Spleen (tissue), 11 donors: ENCODE results near the gene PDE10A. TPM values are rescaled to one million over a fixed set of nuclear protein-coding genes. Genes with fewer than 3 reads are reported as not detected.

Experiments used
- DNase-seq: peaks from one replicate; pipeline ENCODE4 v3.0.0-alpha.2; 2020
- H3K27ac ChIP-seq, 8 donors: fragments of 200-600 bp; sonication (generic) in 7 of 8; 1 replicate in 4 of 8; 2 replicates in 4 of 8; pipeline versions ENCODE4 v1.5.0 to v1.8.0; 2016 to 2021; ENCODE audit warnings: inconsistent platforms in 4 of 8, mild to moderate bottlenecking in 4 of 8, moderate library complexity in 1 of 8
- H3K27me3 ChIP-seq, 7 donors: fragments of 200-600 bp; sonication (generic) in 6 of 7; replicated peaks in 1 of 7; 1 replicate in 4 of 7; 2 replicates in 3 of 7; pipeline versions ENCODE4 v1.5.0 to v1.8.0; 2016 to 2021; ENCODE audit warnings: inconsistent platforms in 3 of 7, mild to moderate bottlenecking in 1 of 7
- H3K36me3 ChIP-seq, 6 donors: fragments of 200-600 bp; sonication (generic) in 5 of 6; 1 replicate in 4 of 6; 2 replicates in 2 of 6; pipeline versions ENCODE4 v1.5.0 to v1.8.0; 2016 to 2021; ENCODE audit warnings: inconsistent platforms in 2 of 6
- H3K4me1 ChIP-seq, 6 donors: fragments of 200-600 bp; sonication (generic) in 5 of 6; 1 replicate in 3 of 6; 2 replicates in 3 of 6; pipeline versions ENCODE4 v1.5.0 to v1.8.0; 2016 to 2021; ENCODE audit warnings: inconsistent platforms in 3 of 6
- H3K4me3 ChIP-seq, 8 donors: fragments of 200-600 bp; sonication (generic) in 7 of 8; 1 replicate in 4 of 8; 2 replicates in 4 of 8; pipeline versions ENCODE4 v1.5.0 to v1.8.0; 2016 to 2021; ENCODE audit warnings: inconsistent platforms in 4 of 8, mild to moderate bottlenecking in 4 of 8, moderate library complexity in 2 of 8
- H3K9me3 ChIP-seq, 8 donors: fragments of 200-600 bp; sonication (generic) in 7 of 8; 1 replicate in 4 of 8; 2 replicates in 4 of 8; pipeline versions ENCODE4 v1.5.0 to v1.8.0; 2016 to 2021; ENCODE audit warnings: inconsistent platforms in 4 of 8
- POLR2A ChIP-seq, 3 donors: fragments of 450-650 bp; IDR thresholded peaks; one replicate each; pipeline ENCODE4 v1.5.1; 2017; ENCODE audit warnings: antibody characterized with exemption in 3 of 3, mild to moderate bottlenecking in 1 of 3
- POLR2AphosphoS5 ChIP-seq, 3 donors: sonication (generic); formaldehyde crosslinking; IDR thresholded peaks; one replicate each; pipeline ENCODE4 v1.5.1; 2017; ENCODE audit warnings: antibody characterized with exemption in 3 of 3
- WGBS, 5 donors: extraction: QIAGEN DNeasy Blood & Tissue Kit in 3 of 5; methylation state at CpG; one replicate each; pipeline versions ENCODE4 v1.1.5 to v1.1.7; 2013 to 2018; 5-methylcytosine and 5-hydroxymethylcytosine counted together
- intact Hi-C: fragments of 100-400 bp; cut with DNase I; formaldehyde crosslinking; loops from one replicate; pipeline ENCODE4 v1.15.0; 2023; ENCODE audit warnings: low total_unique reads
- polyA plus RNA-seq, 3 donors: library from polyadenylated mRNA; stranded (reverse); fragments of 200-250 nt; gene quantifications; one replicate each; pipeline ENCODE4 v1.2.1, GENCODE V29; 2013
- total RNA-seq, 7 donors: library from RNA; depleted of rRNA in 3 of 7; stranded (reverse); fragments of >200 nt in 3 of 7; fragmentation: NEBNext Ultra II Directional in 4 of 7; extraction: Animal tissue kit (Norgen Biotek cat#: 25700) in 4 of 7; gene quantifications; one replicate each; pipeline versions ENCODE4 v1.1.0 to v1.2.1, GENCODE V29; 2016 to 2021
- TF ChIP-seq, protein P1 (sequence below), 11 experiments: fragments of 200-600 bp in 7 of 11; fragments of 450-650 bp in 4 of 11; sonication (generic) in 4 of 11; IDR thresholded peaks in 8 of 11; conservative IDR thresholded peaks in 3 of 11; 1 replicate in 7 of 11; 2 replicates in 4 of 11; pipeline versions ENCODE4 v1.4.0 to v1.8.0; 2016 to 2021; ENCODE audit warnings: antibody characterized with exemption in 11 of 11, inconsistent platforms in 4 of 11, mild to moderate bottlenecking in 1 of 11
- donor health status: healthy with polysubstance abuse.
- donor health status: DM: no; HTN: no; CAD: no; lungs with moderate emphysema.
- donor health status: DM: no; HTN: no; CAD: no.
- donor health status: Bipolar disorder and iron deficiency.
- donor health status: healthy.
- donor health status: DM: no; HTN: no; CAD: no.
- donor health status: DM: yes; HTN: yes; CAD: no.

Gene PDE10A
- total and polyA plus RNA-seq, 10 donors = 1.1 to 28.2 (median 9.6) TPM

GRCh38 chr6:165588515-165588914 lies 74.5 kb downstream of the PDE10A start:
- H3K27me3 ChIP-seq = no peaks in the 10 kb centered on the region
- TF ChIP-seq, protein P1, sequence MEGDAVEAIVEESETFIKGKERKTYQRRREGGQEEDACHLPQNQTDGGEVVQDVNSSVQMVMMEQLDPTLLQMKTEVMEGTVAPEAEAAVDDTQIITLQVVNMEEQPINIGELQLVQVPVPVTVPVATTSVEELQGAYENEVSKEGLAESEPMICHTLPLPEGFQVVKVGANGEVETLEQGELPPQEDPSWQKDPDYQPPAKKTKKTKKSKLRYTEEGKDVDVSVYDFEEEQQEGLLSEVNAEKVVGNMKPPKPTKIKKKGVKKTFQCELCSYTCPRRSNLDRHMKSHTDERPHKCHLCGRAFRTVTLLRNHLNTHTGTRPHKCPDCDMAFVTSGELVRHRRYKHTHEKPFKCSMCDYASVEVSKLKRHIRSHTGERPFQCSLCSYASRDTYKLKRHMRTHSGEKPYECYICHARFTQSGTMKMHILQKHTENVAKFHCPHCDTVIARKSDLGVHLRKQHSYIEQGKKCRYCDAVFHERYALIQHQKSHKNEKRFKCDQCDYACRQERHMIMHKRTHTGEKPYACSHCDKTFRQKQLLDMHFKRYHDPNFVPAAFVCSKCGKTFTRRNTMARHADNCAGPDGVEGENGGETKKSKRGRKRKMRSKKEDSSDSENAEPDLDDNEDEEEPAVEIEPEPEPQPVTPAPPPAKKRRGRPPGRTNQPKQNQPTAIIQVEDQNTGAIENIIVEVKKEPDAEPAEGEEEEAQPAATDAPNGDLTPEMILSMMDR (IDR thresholded peaks at IDR 0.05 in 8 of 11, conservative IDR thresholded peaks at IDR 0.05 in 3 of 11) = no peak
- TF ChIP-seq POLR2A (IDR thresholded peaks at IDR 0.05) (no peak), POLR2AphosphoS5 (IDR thresholded peaks at IDR 0.05) (no peak)
- no peak for DNase-seq
- intact Hi-C loops = no loop called here
- no peak overlapping the region for H3K27ac ChIP-seq
- H3K4me3 ChIP-seq = no peak overlapping the region
- no peaks in the 10 kb centered on the region for H3K4me1 ChIP-seq
- no peaks in the 10 kb centered on the region for H3K36me3 ChIP-seq
- H3K9me3 ChIP-seq = peaks cover 0 to 27% (median 11%) of the 10 kb centered on the region in 8 donors
- 85 to 100% (median 94%) methylated on average over 1 of the region's 1 CpG for WGBS, 5 donors

- Histone ChIP-seq H3K27ac (no peak overlapping the region), H3K36me3 (no peaks in the 10 kb centered on the region), H3K4me3 (no peak overlapping the region), H3K9me3 (peaks cover 0 to 17% (median 7%) of the 10 kb centered on the region in 8 donors), H3K27me3 (no peaks in the 10 kb centered on the region), H3K4me1 (no peaks in the 10 kb centered on the region)
- intact Hi-C loops = no loop called here
- DNase-seq = no peak
- TF ChIP-seq, protein P1 (IDR thresholded peaks at IDR 0.05 in 8 of 11, conservative IDR thresholded peaks at IDR 0.05 in 3 of 11) = no peak
- WGBS, 5 donors = 85 to 96% (median 89%) methylated on average over 5 of the region's 5 CpGs
Observed at GRCh38 chr6:165587206-165587605, 75.8 kb downstream of the PDE10A start.

GRCh38 chr6:165586706-165587105 lies 76.3 kb downstream of the PDE10A start:
- Histone ChIP-seq H3K27ac (no peak overlapping the region), H3K4me1 (no peaks in the 10 kb centered on the region), H3K9me3 (peaks cover 0 to 12% (median 7%) of the 10 kb centered on the region in 8 donors), H3K27me3 (no peaks in the 10 kb centered on the region), H3K36me3 (no peaks in the 10 kb centered on the region), H3K4me3 (no peak overlapping the region)
- DNase-seq = no peak
- 65 to 83% (median 69%) methylated on average over 3 of the region's 3 CpGs for WGBS, 5 donors
- TF ChIP-seq POLR2AphosphoS5 (IDR thresholded peaks at IDR 0.05) (no peak), POLR2A (IDR thresholded peaks at IDR 0.05) (no peak)
- TF ChIP-seq, protein P1 (IDR thresholded peaks at IDR 0.05 in 8 of 11, conservative IDR thresholded peaks at IDR 0.05 in 3 of 11) = no peak
- intact Hi-C loops = no loop called here

DNA sequence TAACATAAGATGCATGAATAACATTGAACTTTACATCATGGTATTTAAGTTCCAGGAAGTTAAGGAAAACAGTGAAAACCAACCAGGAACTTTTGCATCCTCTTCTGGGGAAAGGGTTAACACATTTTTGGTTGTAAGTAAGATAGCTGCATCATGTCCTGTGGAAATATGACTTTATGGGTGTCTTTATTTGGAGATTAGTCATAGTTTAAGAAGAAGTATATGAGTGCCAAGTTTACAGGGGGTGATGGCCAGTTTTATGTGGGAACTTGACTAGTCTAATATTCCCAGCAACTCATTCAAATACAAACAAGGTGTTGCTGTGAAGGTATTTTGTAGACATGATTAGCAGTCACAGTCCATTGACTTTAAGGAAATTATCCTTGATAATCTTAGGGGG lies 78.0 kb downstream of the PDE10A start:
- Histone ChIP-seq H3K27ac (no peak overlapping the region), H3K36me3 (no peaks in the 10 kb centered on the region), H3K9me3 (peaks cover 0 to 10% (median 7%) of the 10 kb centered on the region in 8 donors), H3K4me1 (no peaks in the 10 kb centered on the region), H3K4me3 (no peak overlapping the region), H3K27me3 (no peaks in the 10 kb centered on the region)
- DNase-seq = no peak
- TF ChIP-seq, protein P1 (IDR thresholded peaks at IDR 0.05 in 8 of 11, conservative IDR thresholded peaks at IDR 0.05 in 3 of 11) = no peak
- no peak for TF ChIP-seq POLR2AphosphoS5 (IDR thresholded peaks at IDR 0.05)
- no peak for TF ChIP-seq POLR2A (IDR thresholded peaks at IDR 0.05)
- intact Hi-C loops = no loop called here
